Astrocyte of the spinal cord (primary cell): ENCODE results near the gene KDM7A.

Experiments
- DNase-seq: peaks from one replicate; pipeline ENCODE4 v3.0.0; 2011; ENCODE audit warnings: low read depth, low spot score
- H3K4me3 ChIP-seq: 2 replicates; pipeline ENCODE4 v1.5.1; 2011; ENCODE audit warnings: low read depth, mild to moderate bottlenecking, low read length, moderate library complexity
- in situ Hi-C: cut with HindIII; loops from 2 replicates; pipeline ENCODE4 v1.10.0; 2017; ENCODE audit warnings: low sequenced_read_pairs
- TF ChIP-seq, protein P1 (sequence below): IDR thresholded peaks from 2 replicates; pipeline ENCODE4 v1.5.1; 2012; ENCODE audit warnings: low read depth, mild to moderate bottlenecking, low read length, inconsistent platforms

The KDM7A gene

DNA sequence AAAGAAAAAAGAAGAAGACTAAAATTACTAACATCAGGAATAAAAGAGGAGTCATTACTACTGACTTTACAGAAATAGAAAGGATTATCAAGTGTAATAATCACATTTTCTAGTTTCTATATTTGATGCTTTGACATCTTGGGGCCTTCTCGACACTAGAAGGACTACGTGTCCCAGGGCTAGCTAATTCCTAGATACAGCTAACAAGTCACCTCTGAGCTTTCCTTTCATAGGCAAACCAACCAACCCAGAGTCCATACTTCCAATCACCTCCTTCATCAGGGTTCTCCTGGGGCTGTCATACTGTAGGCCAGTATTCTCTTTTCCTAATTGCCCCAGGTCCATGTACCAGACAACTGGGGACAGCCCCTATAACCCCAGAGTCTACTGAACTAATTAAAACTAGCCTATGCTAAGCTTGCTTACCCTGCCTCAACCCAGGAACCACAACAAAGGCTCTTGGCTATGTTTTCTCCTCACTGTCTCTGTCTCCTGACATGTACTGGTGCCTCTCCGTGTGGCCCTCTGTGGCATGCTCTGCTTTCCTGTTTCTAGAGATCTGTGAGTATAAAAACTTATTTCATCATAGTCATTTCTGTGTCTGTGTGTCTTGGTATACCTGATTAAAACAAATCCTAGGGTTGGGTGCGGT, 107.4 kb downstream of the KDM7A start:
- no peak for DNase-seq
- TF ChIP-seq, protein P1, sequence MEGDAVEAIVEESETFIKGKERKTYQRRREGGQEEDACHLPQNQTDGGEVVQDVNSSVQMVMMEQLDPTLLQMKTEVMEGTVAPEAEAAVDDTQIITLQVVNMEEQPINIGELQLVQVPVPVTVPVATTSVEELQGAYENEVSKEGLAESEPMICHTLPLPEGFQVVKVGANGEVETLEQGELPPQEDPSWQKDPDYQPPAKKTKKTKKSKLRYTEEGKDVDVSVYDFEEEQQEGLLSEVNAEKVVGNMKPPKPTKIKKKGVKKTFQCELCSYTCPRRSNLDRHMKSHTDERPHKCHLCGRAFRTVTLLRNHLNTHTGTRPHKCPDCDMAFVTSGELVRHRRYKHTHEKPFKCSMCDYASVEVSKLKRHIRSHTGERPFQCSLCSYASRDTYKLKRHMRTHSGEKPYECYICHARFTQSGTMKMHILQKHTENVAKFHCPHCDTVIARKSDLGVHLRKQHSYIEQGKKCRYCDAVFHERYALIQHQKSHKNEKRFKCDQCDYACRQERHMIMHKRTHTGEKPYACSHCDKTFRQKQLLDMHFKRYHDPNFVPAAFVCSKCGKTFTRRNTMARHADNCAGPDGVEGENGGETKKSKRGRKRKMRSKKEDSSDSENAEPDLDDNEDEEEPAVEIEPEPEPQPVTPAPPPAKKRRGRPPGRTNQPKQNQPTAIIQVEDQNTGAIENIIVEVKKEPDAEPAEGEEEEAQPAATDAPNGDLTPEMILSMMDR: no peak
- in situ Hi-C loops: no loop called here
- H3K4me3 ChIP-seq: no peak overlapping the region

DNA sequence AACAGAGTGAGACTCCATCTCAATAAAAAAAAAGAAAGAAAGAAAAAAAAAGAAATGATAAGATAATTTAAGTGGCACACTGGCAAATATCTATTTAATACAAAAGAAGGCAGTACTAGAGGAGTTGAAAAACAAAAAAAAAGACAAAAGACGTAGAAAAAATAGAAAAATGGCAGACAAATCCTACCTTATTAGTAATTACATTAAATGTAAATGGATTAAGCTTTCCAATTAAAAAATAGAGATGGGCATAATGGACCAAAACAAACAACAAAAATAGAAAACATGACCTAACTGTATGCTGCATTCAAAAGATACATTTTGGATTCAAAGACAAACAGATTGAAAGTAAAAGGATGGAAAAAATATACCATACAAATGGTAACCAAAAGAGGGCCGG, 108.8 kb downstream of the KDM7A start:
- in situ Hi-C loops: no loop called here
- DNase-seq: no peak
- no peak overlapping the region for H3K4me3 ChIP-seq
- TF ChIP-seq, protein P1: no peak

GRCh38 chr7:140067052-140067451, 109.7 kb downstream of the KDM7A start:
- in situ Hi-C loops: no loop called here
- TF ChIP-seq, protein P1: no peak
- no peak overlapping the region for H3K4me3 ChIP-seq
- no peak for DNase-seq

DNA sequence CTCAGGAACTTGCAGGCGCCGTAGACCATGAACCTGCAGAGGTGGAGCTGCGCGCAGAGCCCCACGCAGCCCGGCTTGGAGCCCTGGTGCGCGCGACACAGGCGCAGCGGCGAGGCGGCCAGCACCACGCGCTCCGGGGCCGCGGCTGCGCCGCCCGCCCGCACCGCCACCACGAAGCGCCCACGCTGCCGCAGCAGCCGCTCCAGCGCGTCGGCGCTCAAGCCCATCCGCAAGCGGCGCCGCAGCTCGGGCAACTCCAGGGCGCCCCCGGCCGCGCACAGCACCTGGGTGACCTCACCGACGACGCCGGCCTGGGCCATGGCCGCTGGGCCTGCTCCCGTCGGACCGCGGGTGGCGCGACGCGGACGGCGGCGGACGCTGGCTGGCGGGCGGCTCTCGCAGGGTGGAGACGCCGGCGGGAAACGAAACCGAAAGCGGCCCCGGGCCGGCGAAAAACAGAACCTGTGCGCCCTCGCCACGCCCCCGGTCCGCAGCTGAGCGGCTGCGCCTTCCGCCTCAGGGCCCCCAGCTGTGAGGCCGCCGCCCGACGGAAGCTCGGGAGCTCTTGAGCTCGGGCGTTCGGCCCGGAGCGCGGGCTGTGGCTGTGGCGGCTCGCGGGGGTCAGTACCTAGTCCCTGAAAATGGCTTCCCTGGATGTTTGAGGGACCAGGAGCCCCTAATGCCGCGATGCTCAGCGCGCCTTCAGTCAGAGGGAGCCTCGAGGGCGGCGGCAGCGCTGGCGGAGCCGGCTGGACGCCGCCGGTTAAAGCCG, 114.1 kb downstream of the KDM7A start, which contains the start of gene PARP12:
Gene PARP12 (minus strand): TSS at position 424 of the 772 bp plus-strand sequence. CDS start 104 bp downstream, at position 320.
- in situ Hi-C loops: no loop called here
- peak within 1 kb of the TSS; percentile 59 for H3K4me3 ChIP-seq
- TF ChIP-seq, protein P1: no peak
- peak; percentile 85 for DNase-seq

DNA sequence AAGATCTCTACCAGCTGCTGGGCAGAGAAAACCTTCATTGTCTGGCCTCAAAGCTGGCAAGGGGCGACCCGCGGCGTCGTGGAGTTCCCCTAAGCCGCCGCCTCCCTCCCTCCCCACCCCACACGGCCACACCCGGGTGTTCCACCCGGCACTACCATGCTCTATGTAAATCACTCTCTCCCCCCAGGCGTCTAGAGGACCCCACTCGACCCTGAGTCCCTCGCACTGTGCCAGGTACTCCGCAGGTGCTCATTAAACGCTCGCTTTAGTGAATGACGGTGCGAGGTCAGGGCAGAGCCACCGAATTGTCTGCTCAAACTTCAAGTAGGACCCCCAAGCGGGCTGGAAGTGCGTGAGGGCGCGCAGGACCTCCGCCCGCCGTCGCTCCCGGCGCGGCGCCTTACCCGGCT, 114.7 kb downstream of the KDM7A start:
- DNase-seq: peak; percentile 12
- H3K4me3 ChIP-seq: peak overlapping the region; percentile 59
- TF ChIP-seq, protein P1: no peak
- in situ Hi-C loops: no loop called here

GRCh38 chr7:140061607-140061930, 115.2 kb downstream of the KDM7A start:
- DNase-seq: no peak
- H3K4me3 ChIP-seq: peak overlapping the region; percentile 59
- TF ChIP-seq, protein P1: no peak
- in situ Hi-C loops: no loop called here
